Large intestine (tissue), 3 donors: Measurements from ENCODE around the gene EMC8. TPM values are rescaled to one million over a fixed set of nuclear protein-coding genes. Genes with fewer than 3 reads are reported as not detected.

Source experiments
- DNase-seq, 2 donors: peaks; one replicate each; pipeline versions ENCODE4 v3.0.0 to v3.0.0-alpha.2; 2013
- H3K27ac ChIP-seq: one replicate; pipeline ENCODE4 v1.5.1; 2013; ENCODE audit warnings: low read length
- H3K27me3 ChIP-seq: 2 replicates; pipeline ENCODE4 v1.6.1; 2013; ENCODE audit warnings: low read length; ENCODE audit not compliant: control insufficient read depth, insufficient read depth
- H3K36me3 ChIP-seq: 2 replicates; pipeline ENCODE4 v1.6.1; 2013; ENCODE audit warnings: low read length; ENCODE audit not compliant: control insufficient read depth, insufficient read depth
- H3K4me1 ChIP-seq: one replicate; pipeline ENCODE4 v1.6.1; 2013; ENCODE audit warnings: low read length; ENCODE audit not compliant: control insufficient read depth, insufficient read depth
- H3K4me3 ChIP-seq: one replicate; pipeline ENCODE4 v1.5.1; 2013; ENCODE audit warnings: low read length
- H3K9me3 ChIP-seq: one replicate; pipeline ENCODE4 v1.6.1; 2013; ENCODE audit warnings: mild to moderate bottlenecking, low read depth, low read length, moderate library complexity; ENCODE audit not compliant: control insufficient read depth
- WGBS: methylation state at CpG from one replicate; pipeline ENCODE4 v1.1.5; 2013; ENCODE audit warnings: low lambda C conversion rate; ENCODE audit not compliant: insufficient coverage; 5-methylcytosine and 5-hydroxymethylcytosine counted together
- polyA plus RNA-seq: library from polyadenylated mRNA; unstranded; fragments of 120-200 nt; gene quantifications from one replicate; pipeline ENCODE4 v1.2.1, GENCODE V29; 2013

The EMC8 gene
- polyA plus RNA-seq, 1 donor = 25.2 TPM

GRCh38 chr16:85789773-85790172, 9.6 kb downstream of the EMC8 start:
- Histone ChIP-seq H3K9me3 (peaks cover 3% of the 10 kb centered on the region), H3K4me1 (no peaks in the 10 kb centered on the region), H3K27ac (no peak overlapping the region), H3K36me3 (peaks cover 68% of the 10 kb centered on the region), H3K4me3 (no peak overlapping the region), H3K27me3 (no peaks in the 10 kb centered on the region)
- DNase-seq = no peak
- no CpG with 5 or more reads among the region's 6 CpGs for WGBS

- Histone ChIP-seq H3K36me3 (peaks cover 61% of the 10 kb centered on the region), H3K4me3 (no peak overlapping the region), H3K9me3 (peaks cover 3% of the 10 kb centered on the region), H3K27ac (no peak overlapping the region), H3K27me3 (no peaks in the 10 kb centered on the region), H3K4me1 (no peaks in the 10 kb centered on the region)
- WGBS = 100% methylated on average over 1 of the region's 11 CpGs
- no peak for DNase-seq
Observed at GRCh38 chr16:85788819-85789218, 10.5 kb downstream of the EMC8 start.

GRCh38 chr16:85785927-85786326, 13.4 kb downstream of the EMC8 start:
- no peak overlapping the region for H3K27ac ChIP-seq
- H3K4me1 ChIP-seq = peaks cover 16% of the 10 kb centered on the region
- no peak overlapping the region for H3K4me3 ChIP-seq
- H3K36me3 ChIP-seq = peaks cover 44% of the 10 kb centered on the region
- DNase-seq = no peak
- no CpG with 5 or more reads among the region's 2 CpGs for WGBS
- H3K9me3 ChIP-seq = no peaks in the 10 kb centered on the region
- H3K27me3 ChIP-seq = no peaks in the 10 kb centered on the region

GRCh38 chr16:85784813-85785212, 14.5 kb downstream of the EMC8 start:
- WGBS = no CpG with 5 or more reads among the region's 2 CpGs
- peaks cover 55% of the 10 kb centered on the region for H3K36me3 ChIP-seq

GRCh38 chr16:85783441-85783840, 15.9 kb downstream of the EMC8 start:
- WGBS = no CpG with 5 or more reads among the region's 8 CpGs
- H3K27ac ChIP-seq = no peak overlapping the region
- H3K9me3 ChIP-seq = no peaks in the 10 kb centered on the region
- peaks cover 16% of the 10 kb centered on the region for H3K4me1 ChIP-seq
- DNase-seq = no peak
- no peak overlapping the region for H3K4me3 ChIP-seq
- H3K27me3 ChIP-seq = no peaks in the 10 kb centered on the region
- peaks cover 62% of the 10 kb centered on the region for H3K36me3 ChIP-seq

More at GRCh38 chr16:85784813-85785212, 14.5 kb downstream of the EMC8 start:
- no peak for DNase-seq
- H3K4me3 ChIP-seq = no peak overlapping the region
- no peaks in the 10 kb centered on the region for H3K9me3 ChIP-seq
- H3K4me1 ChIP-seq = peaks cover 16% of the 10 kb centered on the region
- H3K27ac ChIP-seq = no peak overlapping the region
- H3K27me3 ChIP-seq = no peaks in the 10 kb centered on the region

GRCh38 chr16:85782451-85782850, 16.9 kb downstream of the EMC8 start:
- Histone ChIP-seq H3K36me3 (peaks cover 59% of the 10 kb centered on the region), H3K4me3 (no peak overlapping the region), H3K4me1 (peaks cover 16% of the 10 kb centered on the region), H3K9me3 (no peaks in the 10 kb centered on the region), H3K27ac (peak overlapping the region; percentile 41), H3K27me3 (no peaks in the 10 kb centered on the region)
- no CpG with 5 or more reads among the region's 6 CpGs for WGBS
- no peak for DNase-seq

- Histone ChIP-seq H3K27ac (peak overlapping the region; percentile 41), H3K9me3 (no peaks in the 10 kb centered on the region), H3K27me3 (no peaks in the 10 kb centered on the region), H3K36me3 (peaks cover 52% of the 10 kb centered on the region), H3K4me3 (no peak overlapping the region), H3K4me1 (peaks cover 16% of the 10 kb centered on the region)
- WGBS = no CpG with 5 or more reads among the region's 16 CpGs
- DNase-seq = peak; percentile 40 to 64
Observed at GRCh38 chr16:85781695-85782370, 17.5 kb downstream of the EMC8 start.

- no peaks in the 10 kb centered on the region for H3K9me3 ChIP-seq
- peaks cover 46% of the 10 kb centered on the region for H3K36me3 ChIP-seq
- peaks cover 16% of the 10 kb centered on the region for H3K4me1 ChIP-seq
- no peak overlapping the region for H3K27ac ChIP-seq
- DNase-seq = no peak
- H3K27me3 ChIP-seq = no peaks in the 10 kb centered on the region
- H3K4me3 ChIP-seq = no peak overlapping the region
- whole genome bisulfite sequencing = no CpG with 5 or more reads among the region's 10 CpGs
Observed at GRCh38 chr16:85781156-85781555, 18.2 kb downstream of the EMC8 start.

- H3K4me3 ChIP-seq = no peak overlapping the region
- no peaks in the 10 kb centered on the region for H3K9me3 ChIP-seq
- no peak for DNase-seq
- peaks cover 16% of the 10 kb centered on the region for H3K4me1 ChIP-seq
- peaks cover 40% of the 10 kb centered on the region for H3K36me3 ChIP-seq
- no CpG with 5 or more reads among the region's 26 CpGs for WGBS
- no peaks in the 10 kb centered on the region for H3K27me3 ChIP-seq
- no peak overlapping the region for H3K27ac ChIP-seq
Observed at GRCh38 chr16:85780281-85780680, 19.1 kb downstream of the EMC8 start.

GRCh38 chr16:85778873-85779272, 20.5 kb downstream of the EMC8 start:
- no peaks in the 10 kb centered on the region for H3K27me3 ChIP-seq
- WGBS = 88% methylated on average over 2 of the region's 12 CpGs
- H3K4me1 ChIP-seq = peaks cover 16% of the 10 kb centered on the region
- H3K9me3 ChIP-seq = no peaks in the 10 kb centered on the region
- H3K27ac ChIP-seq = no peak overlapping the region
- peaks cover 38% of the 10 kb centered on the region for H3K36me3 ChIP-seq
- H3K4me3 ChIP-seq = no peak overlapping the region
- no peak for DNase-seq
